ENCODE measurements around the gene HMOX2. TPM values are rescaled to one million over a fixed set of nuclear protein-coding genes. Genes with fewer than 3 reads are reported as not detected.

Gene HMOX2
- total and polyA plus RNA-seq, 2 experiments from 2014 or later = 61.5 to 101 TPM

GRCh38 chr16:4443986-4444385, 32.2 kb upstream of the HMOX2 start:
- no peak for DNase-seq (ENCODE audit: low read depth in 1 of 2, low spot score in 1 of 2)
- H3K4me3 ChIP-seq = no peak overlapping the region
- H3K4me1 ChIP-seq (ENCODE audit: low read depth) = no peaks in the 10 kb centered on the region
- H3K36me3 ChIP-seq = peaks cover 66% of the 10 kb centered on the region
- no peak overlapping the region for H3K27ac ChIP-seq
- H3K27me3 ChIP-seq = no peaks in the 10 kb centered on the region
- no peaks in the 10 kb centered on the region for H3K9me3 ChIP-seq (ENCODE audit: low read depth)
- TF ChIP-seq, protein P1, sequence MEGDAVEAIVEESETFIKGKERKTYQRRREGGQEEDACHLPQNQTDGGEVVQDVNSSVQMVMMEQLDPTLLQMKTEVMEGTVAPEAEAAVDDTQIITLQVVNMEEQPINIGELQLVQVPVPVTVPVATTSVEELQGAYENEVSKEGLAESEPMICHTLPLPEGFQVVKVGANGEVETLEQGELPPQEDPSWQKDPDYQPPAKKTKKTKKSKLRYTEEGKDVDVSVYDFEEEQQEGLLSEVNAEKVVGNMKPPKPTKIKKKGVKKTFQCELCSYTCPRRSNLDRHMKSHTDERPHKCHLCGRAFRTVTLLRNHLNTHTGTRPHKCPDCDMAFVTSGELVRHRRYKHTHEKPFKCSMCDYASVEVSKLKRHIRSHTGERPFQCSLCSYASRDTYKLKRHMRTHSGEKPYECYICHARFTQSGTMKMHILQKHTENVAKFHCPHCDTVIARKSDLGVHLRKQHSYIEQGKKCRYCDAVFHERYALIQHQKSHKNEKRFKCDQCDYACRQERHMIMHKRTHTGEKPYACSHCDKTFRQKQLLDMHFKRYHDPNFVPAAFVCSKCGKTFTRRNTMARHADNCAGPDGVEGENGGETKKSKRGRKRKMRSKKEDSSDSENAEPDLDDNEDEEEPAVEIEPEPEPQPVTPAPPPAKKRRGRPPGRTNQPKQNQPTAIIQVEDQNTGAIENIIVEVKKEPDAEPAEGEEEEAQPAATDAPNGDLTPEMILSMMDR (IDR thresholded peaks at IDR 0.05; ENCODE audit: low read depth, low read length) = no peak

- H3K27me3 ChIP-seq = no peaks in the 10 kb centered on the region
- H3K36me3 ChIP-seq = peaks cover 49% of the 10 kb centered on the region
- H3K4me1 ChIP-seq (ENCODE audit: low read depth) = no peaks in the 10 kb centered on the region
- no peak overlapping the region for H3K4me3 ChIP-seq
- no peak overlapping the region for H3K27ac ChIP-seq
- no peak for DNase-seq (ENCODE audit: low read depth in 1 of 2, low spot score in 1 of 2)
- TF ChIP-seq, protein P1 (IDR thresholded peaks at IDR 0.05; ENCODE audit: low read depth, low read length) = no peak
- H3K9me3 ChIP-seq (ENCODE audit: low read depth) = no peaks in the 10 kb centered on the region
These were observed 25.8 kb upstream of the HMOX2 start for GRCh38 chr16:4450430-4450829.

- H3K4me3 ChIP-seq = no peak overlapping the region
- H3K4me1 ChIP-seq (ENCODE audit: low read depth) = no peaks in the 10 kb centered on the region
- DNase-seq (ENCODE audit: low read depth in 1 of 2, low spot score in 1 of 2) = no peak
- H3K9me3 ChIP-seq (ENCODE audit: low read depth) = no peaks in the 10 kb centered on the region
- TF ChIP-seq, protein P1 (IDR thresholded peaks at IDR 0.05; ENCODE audit: low read depth, low read length) = no peak
- H3K36me3 ChIP-seq = peaks cover 44% of the 10 kb centered on the region
- no peak overlapping the region for H3K27ac ChIP-seq
- no peaks in the 10 kb centered on the region for H3K27me3 ChIP-seq
These were observed 25.2 kb upstream of the HMOX2 start for GRCh38 chr16:4450931-4451519.

- Histone ChIP-seq H3K4me3 (no peak overlapping the region), H3K27ac (no peak overlapping the region), H3K9me3 (ENCODE audit: low read depth) (no peaks in the 10 kb centered on the region), H3K27me3 (no peaks in the 10 kb centered on the region), H3K4me1 (ENCODE audit: low read depth) (no peaks in the 10 kb centered on the region), H3K36me3 (peaks cover 44% of the 10 kb centered on the region)
- TF ChIP-seq, protein P1 (IDR thresholded peaks at IDR 0.05; ENCODE audit: low read depth, low read length) = no peak
- DNase-seq (ENCODE audit: low read depth in 1 of 2, low spot score in 1 of 2) = no peak
These were observed 23.5 kb upstream of the HMOX2 start for GRCh38 chr16:4452674-4453073.

DNA sequence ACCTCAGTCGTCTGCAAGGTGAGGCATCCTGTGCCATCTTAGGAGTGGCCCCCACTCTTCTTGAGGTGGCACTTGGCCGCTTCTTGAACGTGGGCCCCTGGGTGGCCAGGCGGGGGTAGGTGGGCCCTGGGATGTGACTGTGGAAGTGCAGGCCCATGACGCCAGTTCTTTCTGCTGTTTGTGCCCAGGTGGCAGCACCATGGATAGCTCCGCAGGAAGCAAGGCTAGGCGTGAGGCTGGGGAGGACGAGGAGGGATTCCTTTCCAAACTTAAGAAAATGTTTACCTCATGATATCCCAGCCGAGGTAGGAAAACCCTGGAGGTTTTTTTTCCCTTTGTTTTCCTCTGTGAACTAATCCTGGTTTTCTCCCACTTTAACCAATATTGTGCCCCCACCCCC, 21.6 kb upstream of the HMOX2 start:
- Histone ChIP-seq H3K36me3 (peaks cover 39% of the 10 kb centered on the region), H3K27me3 (no peaks in the 10 kb centered on the region), H3K4me1 (ENCODE audit: low read depth) (no peaks in the 10 kb centered on the region), H3K4me3 (no peak overlapping the region), H3K27ac (no peak overlapping the region), H3K9me3 (ENCODE audit: low read depth) (no peaks in the 10 kb centered on the region)
- TF ChIP-seq, protein P1 (IDR thresholded peaks at IDR 0.05; ENCODE audit: low read depth, low read length) = no peak
- DNase-seq (ENCODE audit: low read depth in 1 of 2, low spot score in 1 of 2) = peak; percentile 13 to 55

All from cardiac muscle cell (in vitro differentiated cells and primary cell).